Mesenteric fat pad (tissue), 1 donor: Measurements from ENCODE around the gene ZNF878. TPM values are rescaled to one million over a fixed set of nuclear protein-coding genes. Genes with fewer than 3 reads are reported as not detected.
"Not testable (repeated sequence)": the region's sequence is repeated elsewhere in the genome, so short reads cannot be mapped to it uniquely, and the experiment has no call there.

Experiments
- DNase-seq: peaks from one replicate; pipeline ENCODE4 v3.0.0-alpha.2; 2020; ENCODE audit warnings: low spot score
- long read RNA-seq: library from polyadenylated mRNA; unstranded; transcript quantifications from one replicate; pipeline ENCODE4 v2.0.0, GENCODE V29; 2020
- total RNA-seq: library from RNA; stranded (reverse); fragmentation: NEBNext Ultra II Directional; extraction: Animal tissue kit (Norgen Biotek cat#: 25700); gene quantifications from one replicate; pipeline ENCODE4 v1.2.1, GENCODE V29; 2021
- donor health status: DM: yes; HTN: yes; CAD: no.

Gene ZNF878
- total RNA-seq, result not detected
- long read RNA-seq, partial matches to known transcripts, result 0 of 1 reads
- long read RNA-seq, other reads (novel, unspliced or antisense), result 1 of 1 reads

DNA sequence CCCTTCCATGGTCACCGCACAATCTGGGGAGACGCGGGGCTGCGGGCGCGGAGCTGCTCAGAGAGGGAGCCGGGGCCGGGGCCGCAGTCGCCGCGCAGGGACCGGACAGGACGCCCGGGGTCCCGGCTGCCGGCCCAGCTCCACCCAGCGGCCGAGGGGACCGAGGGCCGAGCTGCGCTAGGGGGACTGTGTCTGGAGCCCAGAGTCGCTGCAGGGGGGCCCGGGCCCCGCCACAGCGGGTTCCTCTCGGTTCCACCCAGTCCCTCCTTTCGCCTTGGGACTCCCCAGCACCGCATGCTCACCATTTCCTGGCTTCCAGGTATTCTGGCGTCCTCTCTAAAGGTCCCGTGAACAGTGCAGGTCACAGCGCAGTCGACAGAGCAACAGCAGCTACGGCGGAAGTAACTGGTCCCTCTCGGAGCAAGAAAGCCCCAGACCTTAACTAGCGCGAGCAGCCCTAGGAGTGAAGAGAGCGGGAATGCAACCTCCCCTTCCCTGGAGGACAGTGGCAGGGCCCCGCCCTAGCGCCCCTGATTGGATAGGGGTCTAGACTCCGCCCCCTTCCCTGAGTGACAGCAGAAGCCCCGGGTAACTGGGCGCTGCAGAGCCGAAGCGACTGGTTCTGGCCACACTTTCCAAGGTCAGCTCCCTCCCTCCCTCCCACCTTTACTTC is at the start of gene ZNF878:
Gene ZNF878 (minus strand): TSS at position 465 of the 673 bp plus-strand sequence. CDS start 160 bp downstream, at position 305.
- peak; percentile 91 for DNase-seq

DNA sequence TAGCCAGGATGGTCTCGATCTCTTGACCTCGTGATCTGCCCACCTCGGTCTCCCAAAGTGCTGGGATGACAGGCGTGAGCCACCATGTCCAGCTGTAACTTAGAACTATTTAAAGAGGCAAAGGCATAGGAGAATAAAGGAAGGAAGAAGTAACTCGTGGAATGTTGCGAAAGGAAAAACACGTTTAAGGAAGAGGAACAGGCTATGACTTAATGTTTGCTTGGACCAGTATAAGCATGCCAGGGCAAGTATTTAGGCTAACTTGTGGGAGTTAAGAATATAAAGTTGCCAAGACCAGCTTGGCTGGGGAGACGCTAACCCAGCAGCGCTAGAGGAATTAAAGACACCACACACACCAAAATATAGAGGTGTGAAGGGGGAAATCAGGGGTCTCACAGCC is 45.3 kb upstream of the ZNF878 start:
- no peak for DNase-seq

DNA sequence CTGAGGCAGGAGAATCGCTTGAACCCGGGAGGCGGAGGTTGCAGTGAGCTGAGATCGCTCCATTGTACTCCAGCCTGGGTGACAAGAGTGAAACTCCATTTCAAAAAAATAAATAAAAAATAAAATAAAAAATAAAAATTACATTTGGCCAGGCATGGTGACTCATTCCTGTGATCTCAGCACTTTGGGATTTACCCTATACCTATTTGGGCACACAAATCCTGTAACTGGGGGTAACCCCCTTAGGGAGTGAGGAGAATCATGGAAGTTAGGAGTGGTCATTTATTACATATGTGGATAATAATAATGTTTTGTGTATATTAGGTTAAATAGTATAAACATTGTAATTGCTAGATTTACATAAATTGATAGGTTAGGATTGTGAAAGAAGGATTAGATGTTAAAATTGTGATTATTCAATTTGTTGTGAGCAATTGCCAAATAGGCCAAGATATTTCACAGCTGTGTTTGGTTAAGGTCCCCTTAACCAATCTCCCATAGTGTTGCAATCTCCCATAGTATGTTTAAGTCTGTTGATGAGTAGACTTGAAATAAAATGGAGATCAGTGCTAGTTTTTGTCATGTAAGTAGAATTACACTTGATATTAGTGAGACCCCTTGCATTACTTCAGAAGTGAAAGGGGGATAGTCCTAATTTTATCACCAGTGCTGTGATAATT is 42.5 kb upstream of the ZNF878 start:
- DNase-seq, result no peak

DNA sequence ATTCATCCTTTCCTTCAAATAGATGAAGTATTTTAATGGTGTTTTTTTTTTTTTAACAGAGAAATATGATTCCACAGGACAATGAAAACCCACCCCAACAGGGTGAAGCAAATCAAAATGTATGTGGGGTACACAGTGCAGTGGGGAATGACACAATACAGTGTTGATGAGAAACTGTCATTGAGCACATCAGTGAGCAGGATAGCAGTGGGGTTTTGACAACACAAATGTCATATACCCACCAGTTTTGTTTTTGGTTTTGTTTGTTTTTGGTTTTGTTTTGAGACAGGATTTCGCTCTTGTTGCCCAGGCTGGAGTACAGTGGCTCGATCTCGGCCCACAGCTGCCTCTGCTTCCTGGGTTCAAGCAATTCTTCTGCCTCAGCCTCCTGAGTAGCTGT is 41.0 kb upstream of the ZNF878 start:
- no peak for DNase-seq

GRCh38 chr19:12092956-12093355 is 40.2 kb upstream of the ZNF878 start:
- no peak for DNase-seq

GRCh38 chr19:12092065-12092867 is 39.5 kb upstream of the ZNF878 start:
- peak; percentile 94 for DNase-seq

GRCh38 chr19:12090807-12091206 is 38.0 kb upstream of the ZNF878 start:
- no peak for DNase-seq

- DNase-seq, result no peak
Measured at GRCh38 chr19:12085074-12085818, 32.5 kb upstream of the ZNF878 start.

DNA sequence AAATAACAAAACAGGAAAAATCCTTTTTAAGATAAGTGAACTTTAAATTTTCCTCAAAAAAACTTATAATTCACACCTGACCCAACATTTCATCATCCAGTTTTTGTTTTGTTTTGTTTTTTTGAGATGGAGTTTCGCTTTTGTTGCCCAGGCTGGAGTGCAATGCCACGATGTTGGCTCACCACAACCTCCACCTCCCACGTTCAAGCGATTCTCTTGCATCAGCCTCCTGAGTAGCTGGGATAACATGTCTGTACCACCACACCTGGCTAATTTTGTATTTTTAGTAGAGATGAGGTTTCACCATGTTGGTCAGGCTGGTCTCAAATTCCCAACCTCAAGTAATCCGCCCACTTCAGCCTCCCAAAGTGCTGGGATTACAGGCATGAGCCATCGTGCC is 30.6 kb upstream of the ZNF878 start:
- DNase-seq, result not testable (repeated sequence)

DNA sequence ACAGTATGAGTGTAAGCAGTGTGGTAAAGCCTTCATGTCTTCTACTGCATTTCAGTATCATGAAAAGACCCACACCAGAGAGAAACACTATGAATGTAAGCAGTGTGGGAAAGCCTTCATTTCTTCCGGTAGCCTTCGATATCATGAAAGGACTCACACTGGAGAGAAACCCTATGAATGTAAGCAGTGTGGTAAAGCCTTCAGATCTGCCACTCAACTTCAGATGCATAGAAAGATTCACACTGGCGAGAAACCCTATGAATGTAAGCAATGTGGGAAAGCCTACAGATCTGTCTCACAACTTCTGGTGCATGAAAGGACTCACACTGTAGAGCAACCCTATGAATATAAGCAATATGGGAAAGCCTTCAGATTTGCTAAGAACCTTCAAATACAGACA is 24.6 kb upstream of the ZNF878 start:
- DNase-seq, result no peak

DNA sequence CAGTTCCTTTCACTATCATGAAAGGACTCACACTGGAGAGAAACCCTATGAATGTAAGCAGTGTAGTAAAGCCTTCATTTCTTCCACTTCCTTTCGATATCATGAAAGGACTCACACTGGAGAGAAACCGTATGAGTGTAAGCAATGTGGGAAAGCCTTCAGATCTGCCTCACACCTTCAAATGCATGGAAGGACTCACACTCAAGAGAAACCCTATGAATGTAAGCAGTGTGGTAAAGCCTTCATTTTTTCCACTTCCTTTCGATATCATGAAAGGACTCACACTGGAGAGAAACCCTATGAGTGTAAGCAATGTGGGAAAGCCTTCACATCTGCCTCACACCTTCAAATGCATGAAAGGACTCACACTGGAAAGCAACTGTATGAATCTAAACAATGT is 23.6 kb upstream of the ZNF878 start:
- DNase-seq, result not testable (repeated sequence)

DNA sequence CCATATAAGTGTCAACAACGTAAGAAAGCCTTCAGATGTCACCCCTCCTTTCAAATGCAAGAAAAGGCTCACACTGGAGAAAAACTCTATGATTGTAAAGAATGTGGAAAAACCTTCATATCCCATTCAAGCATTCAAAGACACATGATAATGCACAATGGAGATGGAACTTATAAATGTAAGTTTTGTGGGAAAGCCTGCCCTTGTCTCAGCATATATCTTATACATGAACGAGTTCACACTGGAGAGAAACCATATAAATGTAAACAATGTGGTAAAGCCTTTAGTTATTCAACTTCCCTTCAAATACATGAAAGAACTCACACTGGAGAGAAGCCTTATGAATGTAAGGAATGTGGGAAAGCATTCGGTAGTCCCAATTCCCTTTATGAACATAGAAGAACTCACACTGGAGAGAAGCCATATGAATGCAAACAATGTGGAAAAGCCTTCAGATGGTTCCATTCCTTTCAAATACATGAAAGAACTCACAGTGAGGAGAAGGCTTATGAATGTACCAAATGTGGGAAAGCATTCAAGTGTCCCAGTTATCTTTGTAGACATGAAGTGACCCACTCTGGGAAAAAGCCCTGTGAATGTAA is 22.9 kb upstream of the ZNF878 start:
- DNase-seq, result no peak

DNA sequence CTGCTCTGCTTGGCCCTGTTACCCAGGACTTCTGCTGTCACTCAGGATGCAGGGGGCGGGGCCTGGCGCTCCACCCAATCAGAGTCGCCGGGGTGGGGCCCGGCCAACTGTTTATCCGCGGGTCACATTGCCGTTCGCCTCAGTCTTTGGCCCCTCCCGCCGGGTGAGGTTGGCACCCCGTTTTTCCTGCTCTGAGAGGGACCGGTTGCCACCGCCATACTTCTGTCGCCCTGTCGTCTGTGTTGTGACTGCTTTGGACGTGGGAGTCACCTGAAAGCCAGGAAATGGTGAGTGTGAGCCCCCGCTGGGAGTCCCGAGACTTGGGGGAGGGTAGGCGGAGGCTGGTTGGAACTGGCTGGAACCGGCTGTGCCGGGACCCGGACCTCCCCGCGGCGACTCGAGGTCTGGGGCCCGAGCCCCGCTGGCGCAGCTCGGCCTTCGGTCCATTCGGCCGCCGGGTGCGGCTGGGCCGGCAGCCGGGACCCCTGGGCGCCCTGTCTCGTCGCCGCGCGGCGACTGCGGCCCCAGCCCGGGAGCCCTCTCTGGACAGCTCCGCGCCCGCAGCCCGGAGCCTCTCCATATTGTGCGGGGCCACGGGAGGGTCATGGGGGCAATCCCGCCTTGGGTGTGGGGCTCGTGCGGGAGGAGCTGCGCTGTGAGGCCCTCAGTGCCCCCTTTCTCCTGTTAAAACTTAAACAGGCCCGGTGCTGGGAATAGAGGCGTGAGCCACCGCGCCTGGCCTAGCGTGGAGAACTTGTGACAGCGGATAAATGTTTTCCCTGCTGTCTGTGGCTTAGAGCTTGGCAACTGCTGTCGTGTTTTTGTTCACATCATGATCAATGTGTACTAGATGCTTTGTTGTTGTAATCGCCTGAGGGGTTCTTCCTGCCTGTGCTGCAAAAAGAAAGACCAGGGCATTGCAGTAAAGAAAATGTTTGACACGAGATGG is 12.1 kb upstream of the ZNF878 start, which contains the start of gene ZNF844:
Gene ZNF844 (plus strand): TSS at position 142 of the 949 bp plus-strand sequence. CDS start 143 bp downstream, at position 285.
- peak; percentile 98 for DNase-seq

- peak; percentile 35 for DNase-seq
Measured at GRCh38 chr19:12055784-12056183, 3.0 kb upstream of the ZNF878 start.

- DNase-seq, result no peak
Measured at GRCh38 chr19:12052091-12052496, 667 bp downstream of the ZNF878 start.

GRCh38 chr19:12047868-12048267 is 4.9 kb downstream of the ZNF878 start:
- DNase-seq, result no peak

- DNase-seq, result no peak
Measured at GRCh38 chr19:12043752-12044422, 8.9 kb downstream of the ZNF878 start.

DNA sequence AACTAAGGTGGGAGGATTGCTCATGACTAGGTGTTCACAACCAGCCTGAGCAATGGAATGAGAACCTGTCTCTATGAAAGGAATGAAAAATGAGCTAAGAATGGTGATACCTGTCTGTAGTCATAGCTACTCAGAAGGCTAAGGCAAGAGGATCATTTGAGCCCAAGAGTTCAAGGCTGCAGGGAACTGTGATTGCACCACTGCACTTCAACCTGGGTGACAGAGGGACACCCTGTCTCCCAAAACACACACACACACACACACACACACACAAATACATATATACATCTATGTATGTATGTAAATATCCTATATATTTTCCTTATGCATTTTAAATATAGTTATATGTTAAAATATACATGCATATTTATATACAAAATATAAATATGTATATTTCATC is 9.9 kb downstream of the ZNF878 start:
- no peak for DNase-seq
